NCI-H187 treated with DMSO at 0.1 percent for 48 hours (cell line): ENCODE measurements around the gene P2RX4.
"Not testable (repeated sequence)": the region's sequence is repeated elsewhere in the genome, so short reads cannot be mapped to it uniquely, and the experiment has no call there.

Experiments
- DNase-seq: peaks from one replicate; lab custom pipeline; 2025; lab: John Stamatoyannopoulos, UW

P2RX4 gene

DNA sequence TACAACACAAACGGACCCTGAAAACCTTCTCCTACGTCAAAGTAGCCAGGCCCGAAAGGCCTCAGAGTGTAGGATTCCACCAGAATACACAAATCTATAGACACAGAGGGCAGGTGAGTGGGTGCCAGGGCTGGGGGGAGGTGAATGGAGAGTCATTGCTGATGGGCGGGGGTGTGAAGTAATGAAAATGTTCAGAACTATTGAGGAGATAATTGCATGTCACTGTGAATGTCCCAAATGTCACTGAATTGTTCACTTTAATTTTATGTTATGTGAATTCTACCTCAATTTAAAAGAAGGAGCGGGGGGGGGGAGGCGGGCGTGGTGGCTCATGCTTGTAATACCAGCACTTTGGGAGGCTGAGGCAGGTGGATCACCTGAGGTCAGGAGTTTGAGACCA, 36.0 kb downstream of the P2RX4 start:
- no peak for DNase-seq

DNA sequence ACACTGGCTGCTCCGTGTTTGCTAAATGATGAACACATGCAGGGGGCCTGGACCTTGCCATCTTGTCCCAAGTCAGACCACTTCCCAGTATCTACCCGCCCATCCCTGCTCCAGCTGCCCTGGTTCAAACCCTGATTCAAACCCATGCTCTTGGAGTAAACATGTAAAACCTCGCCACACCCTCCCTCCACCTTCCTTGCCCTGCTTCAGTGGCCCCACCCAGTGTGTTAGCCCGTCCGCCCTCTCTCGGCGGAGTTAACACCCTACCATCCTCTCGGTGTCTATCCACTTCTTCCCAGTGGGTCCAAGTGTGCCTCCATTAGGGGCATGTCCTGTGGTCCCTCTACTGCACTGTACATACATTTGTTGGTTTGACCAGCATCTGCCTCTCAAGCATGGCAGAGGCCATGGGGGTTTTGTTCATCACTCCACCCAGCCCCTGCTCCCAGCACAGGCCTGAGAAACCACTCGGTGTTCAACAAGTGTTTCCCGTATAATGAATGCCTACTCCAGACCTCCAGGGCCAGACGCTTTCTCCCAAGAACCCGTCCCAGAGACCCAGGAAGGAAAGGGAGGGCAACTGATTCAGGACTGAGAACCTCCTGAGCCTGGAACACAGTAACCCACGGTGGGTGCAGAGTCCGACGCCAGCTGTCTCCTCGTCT, 37.1 kb downstream of the P2RX4 start:
- DNase-seq = no peak

DNA sequence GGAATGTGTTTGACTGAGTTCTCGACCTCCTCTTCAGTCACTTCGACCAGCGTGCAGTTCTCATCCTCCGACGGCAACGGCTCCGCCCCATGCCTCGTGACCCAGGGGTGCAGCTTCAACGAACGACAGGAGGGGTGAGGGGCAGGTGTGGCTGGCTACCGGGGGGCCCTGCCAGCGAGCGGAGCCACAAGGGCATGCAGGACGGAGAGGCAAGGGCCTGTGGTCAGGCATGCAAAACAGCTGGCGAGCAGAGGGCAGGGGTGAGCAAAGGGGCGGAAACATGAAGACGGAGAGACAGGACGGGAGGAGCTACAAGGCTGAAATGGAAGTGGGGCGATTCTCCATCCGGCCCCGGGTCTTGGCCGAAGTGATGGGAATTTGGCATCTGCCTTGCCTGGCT, 38.7 kb downstream of the P2RX4 start:
- DNase-seq = no peak

DNA sequence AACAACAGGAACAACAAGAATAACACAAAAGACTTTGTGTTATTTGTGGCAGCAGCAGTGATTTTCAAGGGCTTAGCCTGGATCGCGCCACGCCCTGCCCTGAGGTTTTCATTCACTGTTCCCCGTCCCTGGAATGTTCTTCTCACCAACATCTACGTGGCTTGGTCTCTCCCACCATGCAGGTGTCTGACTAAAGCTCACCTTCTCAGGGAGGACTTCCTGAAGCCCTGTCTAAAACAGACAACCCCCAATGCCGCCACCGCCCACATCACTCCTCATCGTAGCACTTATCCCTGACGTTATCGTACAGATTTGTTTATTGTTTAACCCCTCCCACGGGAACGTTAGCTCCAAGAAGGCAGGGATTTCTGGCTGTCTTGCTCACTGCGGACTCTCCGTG, 40.4 kb downstream of the P2RX4 start:
- DNase-seq = no peak

DNA sequence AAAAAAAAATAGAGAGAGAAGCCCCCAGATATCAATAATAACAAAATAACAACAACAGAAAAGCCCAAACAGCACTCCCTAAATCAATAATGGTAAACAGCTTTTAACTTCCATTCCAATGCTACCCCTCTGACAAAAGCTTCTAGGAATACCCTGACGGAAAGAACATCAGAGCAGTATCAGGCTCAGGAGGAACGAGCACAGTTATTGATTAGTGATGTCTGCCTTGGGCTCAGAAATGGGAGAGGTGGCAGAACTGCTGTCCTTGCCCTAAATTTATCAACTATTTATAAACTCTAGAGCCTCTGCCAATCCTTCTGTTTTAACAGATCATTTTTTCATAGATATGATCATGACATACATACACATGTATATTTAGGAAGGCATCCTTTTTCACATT, 41.9 kb downstream of the P2RX4 start:
- DNase-seq = no peak

GRCh38 chr12:121252712-121253345, 42.9 kb downstream of the P2RX4 start:
- no peak for DNase-seq

- no peak for DNase-seq
Measured at GRCh38 chr12:121253638-121254335, 43.9 kb downstream of the P2RX4 start.

DNA sequence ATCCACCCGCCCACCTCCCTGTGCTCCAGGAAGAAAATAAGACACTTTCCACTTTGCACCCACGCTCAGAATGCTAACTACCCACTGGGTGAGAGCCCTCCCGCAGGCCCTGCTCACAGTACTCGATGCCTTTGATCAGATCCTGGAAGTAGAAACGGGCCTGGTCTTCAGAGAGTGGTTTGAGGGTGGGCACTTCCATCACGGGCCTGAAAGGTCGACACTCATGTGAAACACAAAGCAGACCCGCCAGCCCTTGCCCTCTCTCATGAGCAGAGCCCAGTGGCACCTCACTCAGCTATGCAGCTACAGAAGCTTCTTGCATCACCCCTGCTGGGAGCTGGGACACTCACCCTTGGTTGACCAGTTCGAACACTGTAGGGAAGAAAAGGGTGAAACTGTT, 45.5 kb downstream of the P2RX4 start:
- no peak for DNase-seq

DNA sequence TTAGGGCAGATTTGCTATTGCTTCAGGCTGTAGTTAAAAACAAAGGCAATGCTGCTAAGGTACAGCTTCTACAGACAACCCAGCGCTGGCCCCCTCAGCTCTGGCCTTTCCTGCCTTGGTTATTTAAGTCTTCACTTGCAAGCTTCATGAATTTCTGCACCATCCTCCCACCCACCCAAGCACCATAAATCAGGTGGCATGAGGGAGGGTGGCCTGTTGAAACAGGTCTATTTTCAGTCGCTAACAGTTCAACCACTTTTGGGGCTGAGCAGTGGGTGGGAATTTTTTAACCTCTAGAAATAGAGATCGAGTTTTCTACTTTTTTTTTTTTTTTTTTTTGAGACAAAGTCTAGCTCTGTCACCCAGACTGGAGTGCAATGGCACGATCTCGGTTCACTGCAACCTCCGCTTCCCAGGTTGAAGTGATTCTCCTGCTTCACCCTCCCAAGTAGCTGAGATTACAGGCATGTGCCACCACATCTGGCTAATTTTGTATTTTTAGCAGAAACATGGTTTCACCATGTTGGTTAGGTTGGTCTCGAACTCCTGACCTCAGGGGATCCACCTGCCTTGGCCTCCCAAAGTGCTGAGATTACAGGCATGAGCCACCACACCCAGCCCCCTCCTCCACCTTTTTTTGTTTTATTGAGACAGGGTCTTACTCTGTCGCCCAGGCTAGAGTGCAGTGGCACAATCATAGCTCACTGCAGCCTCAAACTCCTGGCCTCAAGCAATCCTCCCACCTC, 47.9 kb downstream of the P2RX4 start:
- not testable (repeated sequence) for DNase-seq

- DNase-seq = no peak
Measured at GRCh38 chr12:121259074-121259473, 49.1 kb downstream of the P2RX4 start.

GRCh38 chr12:121260091-121260490, 50.2 kb downstream of the P2RX4 start:
- DNase-seq = no peak

- no peak for DNase-seq
Measured at GRCh38 chr12:121261398-121261797, 51.5 kb downstream of the P2RX4 start.

GRCh38 chr12:121263206-121263935, 53.4 kb downstream of the P2RX4 start:
- DNase-seq = no peak

DNA sequence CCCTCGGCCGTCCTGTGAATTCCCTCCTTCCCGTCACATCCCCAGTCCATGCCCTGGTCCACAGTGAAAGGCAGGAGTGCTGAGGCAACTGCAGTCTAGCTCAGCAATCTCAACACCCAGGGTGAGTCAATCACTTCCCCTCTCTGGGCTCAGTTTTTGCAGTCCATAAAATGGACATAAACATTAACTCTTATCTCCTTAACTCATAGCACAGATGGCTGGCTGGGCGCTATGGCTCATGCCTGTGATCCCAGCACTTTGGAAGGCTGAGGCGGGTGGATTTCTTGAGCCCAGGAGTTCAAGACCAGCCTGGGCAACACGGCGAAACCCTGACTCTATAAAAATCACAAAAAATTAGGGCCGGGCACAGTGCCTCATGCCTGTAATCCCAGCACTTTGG, 54.2 kb downstream of the P2RX4 start:
- no peak for DNase-seq

GRCh38 chr12:121264951-121265515, 55.1 kb downstream of the P2RX4 start:
- no peak for DNase-seq

- no peak for DNase-seq
Measured at GRCh38 chr12:121267822-121268221, 57.9 kb downstream of the P2RX4 start.

DNA sequence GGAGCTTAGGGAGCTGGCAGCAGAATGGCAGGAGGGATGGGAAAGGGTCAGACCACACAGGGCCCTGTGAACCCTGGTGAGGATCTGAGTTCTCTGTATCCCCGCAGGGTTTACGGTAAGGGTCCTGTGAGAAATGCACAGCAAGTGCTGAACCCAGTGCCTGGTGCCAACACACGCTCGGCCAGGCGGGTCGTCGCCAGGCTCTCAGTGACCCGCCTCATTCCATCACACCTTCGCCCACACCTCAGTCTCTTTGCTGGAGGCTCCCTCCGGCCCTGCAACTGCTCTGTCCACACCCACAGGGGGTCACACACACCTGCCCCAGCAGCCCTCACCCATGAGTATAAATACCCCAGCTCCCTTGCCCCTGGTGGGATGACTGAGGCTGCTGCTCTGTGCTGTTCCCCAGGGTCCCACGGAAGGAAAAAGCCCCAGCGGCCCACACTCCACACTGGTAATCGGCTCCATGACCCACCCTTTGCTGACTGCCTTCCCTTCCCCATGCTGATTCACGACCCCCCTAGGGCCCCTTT, 63.5 kb downstream of the P2RX4 start:
- DNase-seq = no peak

GRCh38 chr12:121274036-121274763, 64.3 kb downstream of the P2RX4 start:
- no peak for DNase-seq

GRCh38 chr12:121277374-121277759, 67.4 kb downstream of the P2RX4 start:
- no peak for DNase-seq

GRCh38 chr12:121278169-121279070, 68.5 kb downstream of the P2RX4 start:
- no peak for DNase-seq
